OCI-LY7 (cell line): ENCODE data around the gene TMEM80. TPM values are rescaled to one million over a fixed set of nuclear protein-coding genes. Genes with fewer than 3 reads are reported as not detected.
A peak's percentile ranks its signal among the peaks of the same experiment; 100 is the strongest.

ENCODE experiments used
- BruUV-seq: library from RNA; stranded (reverse); fragments of 400-500 nt; replicated peaks from 2 replicates; lab custom pipeline; 2021; lab: Mats Ljungman, UMichigan
- CTCF ChIA-PET: fragments of 300-600 bp; sonication (Branson Sonifier 250); formaldehyde crosslinking; loops from one replicate; lab custom pipeline; 2022; ENCODE audit warnings: antibody characterized with exemption; ENCODE audit not compliant: unreplicated experiment; lab: Charles Lee
- POLR2A ChIA-PET: fragments of 300-600 bp; sonication (Branson Sonifier 250); formaldehyde crosslinking; loops from one replicate; lab custom pipeline; 2022; ENCODE audit warnings: antibody characterized with exemption; lab: Charles Lee
- DNase-seq: peaks from one replicate; pipeline ENCODE4 v3.0.0-alpha.2; 2015; ENCODE audit warnings: low spot score
- H2AFZ ChIP-seq: fragments of 200-600 bp; sonication (generic), shearing (Covaris generic); 2 replicates; pipeline ENCODE4 v1.6.1; 2014; ENCODE audit warnings: mild to moderate bottlenecking, antibody characterized with exemption, low read length, moderate library complexity
- H3K27ac ChIP-seq: fragments of 200-600 bp; sonication (generic); 2 replicates; pipeline ENCODE4 v1.5.1; 2014; ENCODE audit warnings: mixed run types, low read depth, mild to moderate bottlenecking, moderate library complexity, low read length, inconsistent platforms; ENCODE audit not compliant: poor library complexity, severe bottlenecking
- H3K36me3 ChIP-seq: fragments of 200-600 bp; sonication (generic); 2 replicates; pipeline ENCODE4 v1.6.1; 2014; ENCODE audit warnings: mild to moderate bottlenecking, antibody characterized with exemption, low read length, moderate library complexity, mixed read lengths; ENCODE audit not compliant: insufficient read depth
- H3K4me1 ChIP-seq: fragments of 200-600 bp; sonication (generic); 2 replicates; pipeline ENCODE4 v1.5.1; 2014; ENCODE audit warnings: mild to moderate bottlenecking, low read length; ENCODE audit not compliant: insufficient read depth, poor library complexity, severe bottlenecking
- H3K4me2 ChIP-seq: fragments of 200-600 bp; sonication (generic); 2 replicates; pipeline ENCODE4 v1.6.1; 2014; ENCODE audit warnings: mild to moderate bottlenecking, low read length
- H3K4me3 ChIP-seq: fragments of 200-600 bp; sonication (generic); 2 replicates; pipeline ENCODE4 v1.5.1; 2014; ENCODE audit warnings: mild to moderate bottlenecking, low read depth, low read length; ENCODE audit not compliant: poor library complexity, severe bottlenecking
- H3K79me2 ChIP-seq: fragments of 200-600 bp; sonication (generic); 2 replicates; pipeline ENCODE4 v1.6.1; 2016; ENCODE audit warnings: low read depth, mild to moderate bottlenecking, low read length, moderate library complexity, mixed read lengths; ENCODE audit not compliant: insufficient read depth
- H3K9me2 ChIP-seq: fragments of 200-600 bp; sonication (generic); 2 replicates; pipeline ENCODE4 v1.6.1; 2016; ENCODE audit warnings: mild to moderate bottlenecking, low read length, mixed read lengths; ENCODE audit not compliant: insufficient read depth
- H3K9me3 ChIP-seq: fragments of 200-600 bp; sonication (generic); 2 replicates; pipeline ENCODE4 v1.6.1; 2014; ENCODE audit warnings: mild to moderate bottlenecking, mixed run types, low read length, mixed read lengths
- H4K20me1 ChIP-seq: fragments of 200-600 bp; sonication (generic); 2 replicates; pipeline ENCODE4 v1.6.1; 2014; ENCODE audit warnings: mild to moderate bottlenecking, antibody characterized with exemption, low read length, moderate library complexity, mixed read lengths; ENCODE audit not compliant: insufficient read depth
- EZH2phosphoT487 ChIP-seq: fragments of 200-600 bp; sonication (generic); IDR thresholded peaks from 2 replicates; pipeline ENCODE4 v1.6.1; 2018; ENCODE audit warnings: low read depth, borderline replicate concordance, mild to moderate bottlenecking, mixed run types, antibody characterized with exemption, low read length, moderate library complexity, mixed read lengths
- intact Hi-C: fragments of 100-400 bp; cut with micrococcal nuclease; formaldehyde crosslinking; loops from one replicate; pipeline ENCODE4 v1.10.0; 2022; ENCODE audit not compliant: unreplicated experiment
- total RNA-seq, 2 experiments: library from RNA; depleted of rRNA in 1 of 2; stranded (reverse); fragments of >200 nt in 1 of 2; shearing (Covaris generic) in 1 of 2; gene quantifications; 2 replicates each; pipeline ENCODE4 v1.2.3, GENCODE V29; 2014 to 2022
- TF ChIP-seq, protein P1 (sequence below): fragments of 200-600 bp; sonication (generic); conservative IDR thresholded peaks from 2 replicates; pipeline ENCODE4 v1.5.1; 2014; ENCODE audit warnings: mild to moderate bottlenecking, antibody characterized with exemption, low read length, moderate library complexity, mixed read lengths

Gene TMEM80
- total RNA-seq, 2 experiments from 2014 or later: 52.7 to 52.8 TPM

GRCh38 chr11:726278-727220 lies 30.9 kb downstream of the TMEM80 start:
- TF ChIP-seq EZH2phosphoT487: no peak
- TF ChIP-seq, protein P1, sequence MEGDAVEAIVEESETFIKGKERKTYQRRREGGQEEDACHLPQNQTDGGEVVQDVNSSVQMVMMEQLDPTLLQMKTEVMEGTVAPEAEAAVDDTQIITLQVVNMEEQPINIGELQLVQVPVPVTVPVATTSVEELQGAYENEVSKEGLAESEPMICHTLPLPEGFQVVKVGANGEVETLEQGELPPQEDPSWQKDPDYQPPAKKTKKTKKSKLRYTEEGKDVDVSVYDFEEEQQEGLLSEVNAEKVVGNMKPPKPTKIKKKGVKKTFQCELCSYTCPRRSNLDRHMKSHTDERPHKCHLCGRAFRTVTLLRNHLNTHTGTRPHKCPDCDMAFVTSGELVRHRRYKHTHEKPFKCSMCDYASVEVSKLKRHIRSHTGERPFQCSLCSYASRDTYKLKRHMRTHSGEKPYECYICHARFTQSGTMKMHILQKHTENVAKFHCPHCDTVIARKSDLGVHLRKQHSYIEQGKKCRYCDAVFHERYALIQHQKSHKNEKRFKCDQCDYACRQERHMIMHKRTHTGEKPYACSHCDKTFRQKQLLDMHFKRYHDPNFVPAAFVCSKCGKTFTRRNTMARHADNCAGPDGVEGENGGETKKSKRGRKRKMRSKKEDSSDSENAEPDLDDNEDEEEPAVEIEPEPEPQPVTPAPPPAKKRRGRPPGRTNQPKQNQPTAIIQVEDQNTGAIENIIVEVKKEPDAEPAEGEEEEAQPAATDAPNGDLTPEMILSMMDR: no peak
- H2AFZ ChIP-seq: peak overlapping the region; percentile 26; the same call in 1 of the 2 replicates
- H3K36me3 ChIP-seq: no peaks in the 10 kb centered on the region
- H3K79me2 ChIP-seq: no peaks in the 10 kb centered on the region
- DNase-seq: peak; percentile 62
- no peaks in the 10 kb centered on the region for H4K20me1 ChIP-seq
- H3K4me2 ChIP-seq: peak overlapping the region; percentile 65
- H3K9me2 ChIP-seq: no peaks in the 10 kb centered on the region
- no TSS peak for BruUV-seq
- peaks cover 51% of the 10 kb centered on the region for H3K4me1 ChIP-seq
- H3K9me3 ChIP-seq: no peaks in the 10 kb centered on the region
- ChIA-PET POLR2A (interaction anchor here (0.6 to 2.7 kb wide), 7 partner anchors 14 to 184 kb away, joined by 3 to 7 read pairs (median 3); partner anchors contain the start of genes TALDO1 and TMEM80), CTCF (interaction anchor here (0.6 to 1.2 kb wide), 4 partner anchors 21 to 136 kb away, joined by 3 to 5 read pairs (median 3); partner anchors contain the start of genes DEAF1, TALDO1 and TMEM80)
- peak overlapping the region; percentile 48 for H3K4me3 ChIP-seq
- no peak overlapping the region for H3K27ac ChIP-seq
- intact Hi-C loops: no loop called here

GRCh38 chr11:727281-727701 lies 31.7 kb downstream of the TMEM80 start:
- no peaks in the 10 kb centered on the region for H3K36me3 ChIP-seq
- intact Hi-C loops: no loop called here
- H3K27ac ChIP-seq: no peak overlapping the region
- BruUV-seq: no TSS peak
- no peaks in the 10 kb centered on the region for H4K20me1 ChIP-seq
- H2AFZ ChIP-seq: no peak overlapping the region
- H3K4me3 ChIP-seq: no peak overlapping the region
- H3K4me2 ChIP-seq: no peak overlapping the region
- no peak for DNase-seq
- H3K9me2 ChIP-seq: no peaks in the 10 kb centered on the region
- TF ChIP-seq, protein P1: no peak
- no peak for TF ChIP-seq EZH2phosphoT487
- ChIA-PET CTCF (no interaction called here), POLR2A (interaction anchor here (1.0 to 1.1 kb wide), 2 partner anchors 18 to 68 kb away, joined by 3 read pairs; no protein-coding TSS in a partner anchor)
- peaks cover 43% of the 10 kb centered on the region for H3K4me1 ChIP-seq
- H3K9me3 ChIP-seq: no peaks in the 10 kb centered on the region
- no peaks in the 10 kb centered on the region for H3K79me2 ChIP-seq
